PC-3 (cell line): Measurements from ENCODE around the gene MACROH2A2. TPM values are rescaled to one million over a fixed set of nuclear protein-coding genes. Genes with fewer than 3 reads are reported as not detected.

Experiments
- ATAC-seq: fragments of 200-7000 bp; cut with Tn5 transposase; 2 replicates; pipeline ENCODE4 v1.9.1; 2020; ENCODE audit warnings: mild to moderate bottlenecking, moderate library complexity
- BruUV-seq: library from RNA; stranded (reverse); fragments of 400-500 nt; replicated peaks from 2 replicates; lab custom pipeline; 2021; lab: Mats Ljungman, UMichigan
- CTCF ChIA-PET: fragments of 300-600 bp; sonication (Branson Sonifier 250); formaldehyde crosslinking; loops from one replicate; lab custom pipeline; 2022; ENCODE audit warnings: antibody characterized with exemption; lab: Charles Lee
- POLR2A ChIA-PET: fragments of 300-600 bp; sonication (Branson Sonifier 250); formaldehyde crosslinking; loops from one replicate; lab custom pipeline; 2022; ENCODE audit warnings: antibody characterized with exemption; ENCODE audit not compliant: unreplicated experiment; lab: Charles Lee
- DNase-seq: peaks from one replicate; pipeline ENCODE4 v3.0.0-alpha.2; 2015
- H2AFZ ChIP-seq: fragments of 300-600 bp; sonication (generic); 2 replicates; pipeline ENCODE4 v1.6.0; 2016; ENCODE audit warnings: antibody characterized with exemption, low read length
- H3F3A ChIP-seq: fragments of 300-600 bp; sonication (generic); one replicate; pipeline ENCODE4 v1.6.0; 2017; ENCODE audit warnings: antibody characterized with exemption, low read length, control low read depth, mild to moderate bottlenecking; ENCODE audit not compliant: unreplicated experiment
- H3K27ac ChIP-seq: fragments of 300-600 bp; sonication (generic); 2 replicates; pipeline ENCODE4 v1.5.1; 2016; ENCODE audit warnings: mild to moderate bottlenecking, low read length
- H3K27me3 ChIP-seq: fragments of 300-600 bp; sonication (generic); 2 replicates; pipeline ENCODE4 v1.6.1; 2016; ENCODE audit warnings: low read length, mixed read lengths
- H3K36me3 ChIP-seq: fragments of 300-600 bp; sonication (generic); 2 replicates; pipeline ENCODE4 v1.6.1; 2016; ENCODE audit warnings: low read depth, mixed run types, low read length, mixed read lengths
- H3K4me1 ChIP-seq: fragments of 300-600 bp; sonication (generic); 2 replicates; pipeline ENCODE4 v1.5.1; 2016; ENCODE audit warnings: low read length; ENCODE audit not compliant: insufficient read depth
- H3K4me2 ChIP-seq: fragments of 300-600 bp; sonication (generic); 2 replicates; pipeline ENCODE4 v1.6.0; 2016; ENCODE audit warnings: low read length
- H3K4me3 ChIP-seq: fragments of 300-600 bp; sonication (generic); 2 replicates; pipeline ENCODE4 v1.5.1; 2016; ENCODE audit warnings: mild to moderate bottlenecking, low read length, mixed read lengths
- H3K79me2 ChIP-seq: fragments of 300-600 bp; sonication (generic); 2 replicates; pipeline ENCODE4 v1.6.1; 2017; ENCODE audit warnings: low read length, mixed read lengths
- H3K9ac ChIP-seq: fragments of 300-600 bp; sonication (generic); 2 replicates; pipeline ENCODE4 v1.6.0; 2016; ENCODE audit warnings: mild to moderate bottlenecking, low read length
- H3K9me2 ChIP-seq: fragments of 300-600 bp; sonication (generic); replicated peaks from 2 replicates; pipeline ENCODE4 v1.6.1; 2016; ENCODE audit warnings: mixed run types, low read length, mixed read lengths
- H3K9me3 ChIP-seq: fragments of 300-600 bp; sonication (generic); 2 replicates; pipeline ENCODE4 v1.6.1; 2016; ENCODE audit warnings: low read length, mixed read lengths
- H4K20me1 ChIP-seq: fragments of 300-600 bp; sonication (generic); 2 replicates; pipeline ENCODE4 v1.6.1; 2016; ENCODE audit warnings: low read length, mixed read lengths
- EZH2 ChIP-seq: fragments of 300-600 bp; sonication (generic); IDR thresholded peaks from one replicate; pipeline ENCODE4 v1.6.1; 2017; ENCODE audit warnings: antibody characterized with exemption, mild to moderate bottlenecking, low read length; ENCODE audit not compliant: unreplicated experiment
- EZH2phosphoT487 ChIP-seq: fragments of 300-600 bp; sonication (generic); IDR thresholded peaks from 2 replicates; pipeline ENCODE4 v1.6.1; 2018; ENCODE audit warnings: mild to moderate bottlenecking, antibody characterized with exemption, low read length, borderline replicate concordance
- intact Hi-C: fragments of 100-400 bp; cut with micrococcal nuclease; formaldehyde crosslinking; loops from 2 replicates; pipeline ENCODE4 v1.9.0; 2023
- total RNA-seq: library from RNA; depleted of rRNA; stranded (reverse); fragments of >200 nt; gene quantifications from 2 replicates; pipeline ENCODE4 v1.2.3, GENCODE V29; 2014
- TF ChIP-seq, protein P1 (sequence below): fragments of 300-600 bp; sonication (generic); conservative IDR thresholded peaks from 2 replicates; pipeline ENCODE4 v1.5.1; 2017; ENCODE audit warnings: antibody characterized with exemption, low read depth, mild to moderate bottlenecking, low read length

The MACROH2A2 gene
- total RNA-seq, 1 experiment from 2014 or later, result 86.7 TPM

DNA sequence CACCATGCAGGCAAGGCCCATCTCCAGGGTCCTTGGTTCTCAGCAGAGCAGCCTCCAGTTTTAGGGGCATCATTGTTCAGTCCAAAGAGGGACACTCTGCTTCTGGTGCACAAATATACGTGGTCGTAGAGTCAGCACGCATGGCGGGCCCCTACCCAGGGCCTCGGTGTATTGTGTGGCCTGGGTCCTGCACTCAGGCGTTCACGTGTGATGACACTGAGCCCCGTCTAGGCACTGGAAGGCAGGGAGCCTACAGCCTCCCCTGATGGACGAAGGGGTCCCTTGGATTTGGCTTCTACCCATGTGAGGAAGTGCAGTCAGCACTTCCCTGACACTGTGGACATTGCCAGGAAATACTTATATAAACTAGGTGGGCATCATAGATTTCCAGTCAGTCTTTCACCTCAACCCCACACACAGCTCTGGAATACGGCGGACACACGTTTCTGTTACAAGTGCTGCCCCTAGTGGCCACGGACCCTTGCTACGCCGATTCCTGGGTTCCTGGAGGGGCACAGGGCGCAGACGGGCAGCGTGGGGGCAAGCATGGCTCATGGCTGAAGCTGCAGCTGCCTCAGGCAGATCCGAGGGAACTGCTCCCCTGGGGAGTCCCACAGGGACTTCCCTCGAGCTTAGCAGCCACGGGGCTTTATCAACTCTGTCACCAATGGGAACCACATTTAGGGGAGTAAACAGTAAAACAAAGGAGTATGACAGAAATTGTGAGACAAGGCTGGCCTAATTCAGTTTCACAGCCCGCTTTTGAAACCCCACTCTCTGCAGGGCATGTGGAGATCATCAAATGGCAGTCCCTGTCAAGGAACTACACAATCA, 54.5 kb downstream of the MACROH2A2 start:
- Histone ChIP-seq H3K79me2 (no peaks in the 10 kb centered on the region), H3K9ac (no peak overlapping the region), H3K4me2 (no peak overlapping the region), H3K4me1 (no peaks in the 10 kb centered on the region), H3K36me3 (peaks cover 9% of the 10 kb centered on the region; the same call in 1 of the 2 replicates), H3K4me3 (no peak overlapping the region), H3K9me3 (no peaks in the 10 kb centered on the region), H3K27me3 (no peaks in the 10 kb centered on the region), H4K20me1 (no peaks in the 10 kb centered on the region), H3F3A (no peaks in the 10 kb centered on the region), H3K9me2 (no peaks in the 10 kb centered on the region), H3K27ac (no peak overlapping the region), H2AFZ (no peak overlapping the region)
- ChIA-PET POLR2A (no interaction called here), CTCF (no interaction called here)
- no peak for TF ChIP-seq EZH2phosphoT487
- TF ChIP-seq, protein P1, sequence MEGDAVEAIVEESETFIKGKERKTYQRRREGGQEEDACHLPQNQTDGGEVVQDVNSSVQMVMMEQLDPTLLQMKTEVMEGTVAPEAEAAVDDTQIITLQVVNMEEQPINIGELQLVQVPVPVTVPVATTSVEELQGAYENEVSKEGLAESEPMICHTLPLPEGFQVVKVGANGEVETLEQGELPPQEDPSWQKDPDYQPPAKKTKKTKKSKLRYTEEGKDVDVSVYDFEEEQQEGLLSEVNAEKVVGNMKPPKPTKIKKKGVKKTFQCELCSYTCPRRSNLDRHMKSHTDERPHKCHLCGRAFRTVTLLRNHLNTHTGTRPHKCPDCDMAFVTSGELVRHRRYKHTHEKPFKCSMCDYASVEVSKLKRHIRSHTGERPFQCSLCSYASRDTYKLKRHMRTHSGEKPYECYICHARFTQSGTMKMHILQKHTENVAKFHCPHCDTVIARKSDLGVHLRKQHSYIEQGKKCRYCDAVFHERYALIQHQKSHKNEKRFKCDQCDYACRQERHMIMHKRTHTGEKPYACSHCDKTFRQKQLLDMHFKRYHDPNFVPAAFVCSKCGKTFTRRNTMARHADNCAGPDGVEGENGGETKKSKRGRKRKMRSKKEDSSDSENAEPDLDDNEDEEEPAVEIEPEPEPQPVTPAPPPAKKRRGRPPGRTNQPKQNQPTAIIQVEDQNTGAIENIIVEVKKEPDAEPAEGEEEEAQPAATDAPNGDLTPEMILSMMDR, result peak; percentile 91
- TF ChIP-seq EZH2, result no peak
- intact Hi-C loops, result no loop called here
- BruUV-seq, result no TSS peak
- peak; percentile 32; the same call in 1 of the 2 replicates for ATAC-seq
- DNase-seq, result peak; percentile 25

DNA sequence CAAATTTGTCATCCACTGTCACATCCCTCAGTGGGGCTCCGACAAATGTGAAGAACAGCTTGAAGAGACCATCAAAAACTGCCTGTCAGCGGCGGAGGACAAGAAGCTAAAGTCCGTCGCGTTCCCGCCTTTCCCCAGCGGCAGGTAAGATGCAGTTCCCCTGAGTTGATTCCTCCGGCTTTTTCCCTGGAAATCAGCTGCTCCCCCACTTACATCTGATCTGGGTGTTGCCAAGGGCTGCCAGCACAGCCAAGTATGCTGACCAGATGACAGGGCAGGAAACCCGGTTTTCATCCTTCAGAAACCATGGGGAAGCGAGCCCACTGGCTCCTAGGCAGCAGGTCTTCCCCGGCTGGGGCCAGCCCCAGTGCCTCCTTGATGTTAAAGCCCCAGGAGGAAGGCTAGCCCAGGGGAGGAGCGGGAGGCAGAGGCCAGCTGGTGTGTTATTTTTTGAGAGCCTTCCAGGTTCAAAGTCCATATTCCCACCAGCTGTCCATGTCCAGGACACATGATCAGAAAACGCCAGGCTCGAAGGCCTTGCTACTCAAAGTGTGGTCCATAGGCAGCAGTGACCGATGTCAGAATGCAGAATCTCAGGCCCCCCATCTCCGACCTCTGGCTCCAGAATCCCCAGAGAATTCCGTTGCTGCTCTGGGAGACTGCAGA, 56.6 kb downstream of the MACROH2A2 start:
- TF ChIP-seq EZH2 (no peak), EZH2phosphoT487 (no peak)
- TF ChIP-seq, protein P1, result no peak
- Histone ChIP-seq H3K9ac (no peak overlapping the region), H3F3A (no peaks in the 10 kb centered on the region), H2AFZ (no peak overlapping the region), H3K36me3 (peaks cover 27% of the 10 kb centered on the region; the same call in 1 of the 2 replicates), H3K27ac (no peak overlapping the region), H3K9me3 (no peaks in the 10 kb centered on the region), H3K4me1 (no peaks in the 10 kb centered on the region), H3K4me2 (no peak overlapping the region), H3K27me3 (no peaks in the 10 kb centered on the region), H3K9me2 (no peaks in the 10 kb centered on the region), H3K79me2 (no peaks in the 10 kb centered on the region), H3K4me3 (no peak overlapping the region), H4K20me1 (no peaks in the 10 kb centered on the region)
- POLR2A ChIA-PET, result no interaction called here
- BruUV-seq, result no TSS peak
- no peak for DNase-seq
- no peak for ATAC-seq
- intact Hi-C loops, result no loop called here
- CTCF ChIA-PET, result no interaction called here

DNA sequence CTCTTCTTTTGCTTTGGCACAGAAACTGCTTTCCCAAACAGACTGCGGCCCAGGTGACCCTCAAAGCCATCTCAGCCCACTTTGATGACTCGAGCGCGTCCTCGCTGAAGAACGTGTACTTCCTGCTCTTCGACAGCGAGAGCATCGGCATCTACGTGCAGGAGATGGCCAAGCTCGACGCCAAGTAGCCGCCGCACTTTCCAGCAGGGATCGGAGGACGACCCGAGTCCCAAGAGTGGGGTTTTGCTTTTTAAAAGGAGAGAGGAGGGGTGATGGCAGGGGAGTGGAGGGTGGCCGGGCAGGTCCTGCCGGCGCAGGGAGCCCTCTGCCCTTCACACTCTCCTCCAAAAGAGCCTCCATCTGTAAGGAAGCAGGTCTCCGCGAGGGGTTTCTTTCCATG, 58.9 kb downstream of the MACROH2A2 start:
- peaks cover 40% of the 10 kb centered on the region; the same call in 1 of the 2 replicates for H3K36me3 ChIP-seq
- no peak overlapping the region for H3K27ac ChIP-seq
- no peak overlapping the region for H3K4me2 ChIP-seq
- H4K20me1 ChIP-seq, result no peaks in the 10 kb centered on the region
- ChIA-PET POLR2A (no interaction called here), CTCF (no interaction called here)
- no peak overlapping the region for H3K9ac ChIP-seq
- no peak overlapping the region for H3K4me3 ChIP-seq
- no peaks in the 10 kb centered on the region for H3K79me2 ChIP-seq
- no peaks in the 10 kb centered on the region for H3K27me3 ChIP-seq
- TF ChIP-seq EZH2phosphoT487, result no peak
- no peak for TF ChIP-seq EZH2
- TF ChIP-seq, protein P1, result no peak
- H3F3A ChIP-seq, result no peaks in the 10 kb centered on the region
- no peak overlapping the region for H2AFZ ChIP-seq
- H3K9me3 ChIP-seq, result no peaks in the 10 kb centered on the region
- H3K4me1 ChIP-seq, result no peaks in the 10 kb centered on the region
- DNase-seq (no peak), ATAC-seq (no peak)
- intact Hi-C loops, result no loop called here
- BruUV-seq, result no TSS peak
- no peaks in the 10 kb centered on the region for H3K9me2 ChIP-seq
